GM19397 (cell line): Measurements from ENCODE around the gene EEPD1.
"Not testable (repeated sequence)": the region's sequence is repeated elsewhere in the genome, so short reads cannot be mapped to it uniquely, and the experiment has no call there.

Source experiments
- ATAC-seq: cut with Tn5 transposase; IDR thresholded peaks from one replicate; pipeline ENCODE4 v1.9.1; 2021; ENCODE audit warnings: mild to moderate bottlenecking, moderate library complexity; ENCODE audit not compliant: unreplicated experiment

Gene EEPD1

DNA sequence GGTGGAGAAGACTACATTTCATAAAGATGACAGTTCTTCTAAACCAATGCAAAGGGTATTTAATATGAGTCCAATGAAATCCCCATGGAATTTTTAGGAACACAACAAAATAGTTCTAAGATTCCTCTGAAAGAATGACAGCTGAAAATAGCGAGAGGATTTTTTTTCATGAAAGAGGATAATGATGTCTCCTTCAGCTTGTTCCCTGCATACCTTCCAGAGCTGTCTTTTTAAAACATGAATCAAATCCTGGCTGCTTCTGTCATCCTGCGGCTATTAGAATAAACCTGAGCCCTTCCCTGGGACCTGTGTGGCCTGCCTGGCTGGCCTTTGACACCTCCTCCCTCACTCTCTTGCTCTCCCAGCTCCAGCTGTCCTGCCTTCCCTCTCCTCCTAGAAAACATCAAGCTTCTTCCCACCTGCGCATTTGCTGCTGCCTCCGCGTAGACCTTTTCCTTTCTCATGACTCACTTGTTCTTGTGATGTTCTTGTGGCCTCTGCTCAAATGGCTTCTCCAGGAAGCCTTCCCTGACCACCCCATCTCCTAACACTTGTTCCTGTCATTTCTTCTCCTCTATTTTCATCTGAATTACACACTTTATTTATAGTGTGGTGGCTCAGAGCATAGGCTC is 57.4 kb downstream of the EEPD1 start:
- no peak for ATAC-seq

- ATAC-seq: no peak
Measured at GRCh38 chr7:36214608-36215456, 61.8 kb downstream of the EEPD1 start.

DNA sequence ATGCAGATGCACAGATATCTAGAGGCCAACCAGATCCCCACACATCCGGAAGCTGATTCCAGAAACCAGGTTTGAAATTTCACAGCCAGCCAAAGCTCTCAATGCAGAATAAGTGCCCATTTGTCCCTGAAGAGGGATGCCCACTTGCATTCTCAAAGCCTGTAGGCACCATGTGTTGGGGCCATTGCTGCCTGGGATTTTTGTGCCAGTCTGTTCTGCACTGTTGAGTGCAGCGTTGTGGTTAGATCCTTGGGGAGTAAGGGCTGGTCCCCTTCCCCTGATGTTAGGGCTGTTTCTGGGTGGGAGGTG is 62.4 kb downstream of the EEPD1 start:
- ATAC-seq: no peak

GRCh38 chr7:36216063-36216684 is 63.1 kb downstream of the EEPD1 start:
- ATAC-seq: no peak

- no peak for ATAC-seq
Measured at GRCh38 chr7:36217211-36217960, 64.3 kb downstream of the EEPD1 start.

DNA sequence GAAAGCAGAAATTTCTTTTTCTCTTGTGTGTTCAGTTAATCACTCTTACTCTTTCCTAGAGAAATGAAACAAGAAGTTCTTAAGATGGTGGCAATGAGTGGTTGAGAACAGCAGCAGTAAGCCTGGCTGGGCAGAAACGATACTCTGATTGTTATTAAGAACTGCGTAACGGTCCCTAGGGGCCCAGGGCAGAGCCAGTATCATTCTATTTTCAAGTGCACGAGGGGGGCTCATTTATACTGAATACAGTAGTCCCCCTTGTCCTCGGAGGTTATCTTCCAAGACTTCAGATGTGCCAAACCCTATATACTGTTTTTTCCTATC is 64.9 kb downstream of the EEPD1 start:
- no peak for ATAC-seq

DNA sequence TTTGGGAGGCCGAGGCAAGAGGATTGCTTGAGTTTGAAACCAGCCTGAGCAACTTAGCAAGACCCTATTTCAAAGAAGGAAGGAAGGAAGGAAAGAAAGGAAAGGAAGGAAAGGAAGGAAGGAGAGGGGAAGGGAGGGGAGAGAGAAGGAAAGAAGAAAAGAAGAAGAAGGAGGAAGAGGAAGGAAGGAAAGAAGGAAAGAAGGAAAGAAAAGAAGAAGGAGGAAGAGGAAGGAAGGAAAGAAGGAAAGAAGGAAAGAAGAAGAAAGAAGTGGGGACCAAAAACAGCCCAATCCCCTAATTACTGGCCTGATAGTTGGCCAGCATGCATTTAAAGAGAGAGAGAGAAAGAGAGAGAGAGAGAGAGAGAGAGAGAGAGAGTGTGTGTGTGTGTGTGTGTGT is 66.4 kb downstream of the EEPD1 start:
- no peak for ATAC-seq

DNA sequence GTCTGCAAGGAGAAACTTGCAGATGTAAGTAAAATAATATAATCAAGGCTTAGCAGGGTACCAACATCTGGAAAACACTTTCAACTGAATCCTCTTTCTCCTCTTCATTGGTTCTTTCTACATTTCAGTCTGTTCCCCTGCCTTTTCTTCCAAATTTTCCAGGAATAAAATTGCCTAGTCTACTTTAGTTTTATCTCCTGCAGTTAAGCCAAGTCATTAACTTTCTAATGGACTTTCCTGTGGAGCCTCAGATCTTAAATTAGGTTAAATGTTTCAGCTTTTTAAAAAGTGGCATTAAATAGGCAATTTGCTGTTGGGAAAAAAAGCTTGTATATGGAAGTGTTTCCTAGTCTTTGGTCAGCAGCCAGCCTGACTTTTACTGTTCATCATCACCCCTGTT is 70.8 kb downstream of the EEPD1 start:
- ATAC-seq: no peak

GRCh38 chr7:36224934-36225858 is 72.1 kb downstream of the EEPD1 start:
- ATAC-seq: no peak

- ATAC-seq: no peak
Measured at GRCh38 chr7:36226151-36226550, 73.1 kb downstream of the EEPD1 start.

DNA sequence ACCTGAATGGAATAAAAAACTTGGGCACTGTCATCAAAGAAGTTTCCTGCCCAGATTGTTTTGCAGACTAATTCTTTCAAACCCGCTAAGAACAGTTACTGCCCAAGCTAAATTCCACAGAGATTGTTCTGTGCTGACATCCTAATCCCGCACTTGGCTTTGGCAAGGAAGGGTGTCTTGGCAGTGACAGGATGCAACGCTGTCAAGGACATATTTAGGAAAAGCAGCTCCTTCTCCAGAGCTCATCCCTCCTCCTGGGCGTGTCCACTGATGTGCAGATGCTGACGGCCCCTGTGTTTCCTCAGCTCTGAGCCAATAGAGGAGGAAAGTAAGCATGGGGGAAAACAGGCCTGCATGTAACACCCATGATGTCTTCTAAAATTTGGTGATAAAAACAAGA is 74.2 kb downstream of the EEPD1 start:
- ATAC-seq: no peak

DNA sequence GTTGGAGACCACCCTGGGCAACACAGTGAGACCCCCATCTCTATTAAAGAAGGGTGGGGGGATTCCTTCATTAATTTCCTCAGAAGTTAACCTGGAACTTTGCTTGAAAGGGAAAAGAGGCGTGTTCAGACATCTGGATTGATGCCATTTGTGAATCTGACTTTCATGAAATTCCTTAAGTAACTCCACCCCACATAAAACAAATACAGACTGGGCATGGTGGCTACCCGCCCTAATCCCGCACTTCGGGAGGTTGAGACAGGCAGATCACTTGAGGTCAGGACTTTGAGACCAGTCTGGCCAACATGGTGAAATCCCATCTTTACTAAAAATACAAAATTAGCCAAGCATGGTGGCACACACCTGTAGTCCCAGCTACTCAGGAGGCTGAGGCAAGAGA is 75.0 kb downstream of the EEPD1 start:
- ATAC-seq: no peak

DNA sequence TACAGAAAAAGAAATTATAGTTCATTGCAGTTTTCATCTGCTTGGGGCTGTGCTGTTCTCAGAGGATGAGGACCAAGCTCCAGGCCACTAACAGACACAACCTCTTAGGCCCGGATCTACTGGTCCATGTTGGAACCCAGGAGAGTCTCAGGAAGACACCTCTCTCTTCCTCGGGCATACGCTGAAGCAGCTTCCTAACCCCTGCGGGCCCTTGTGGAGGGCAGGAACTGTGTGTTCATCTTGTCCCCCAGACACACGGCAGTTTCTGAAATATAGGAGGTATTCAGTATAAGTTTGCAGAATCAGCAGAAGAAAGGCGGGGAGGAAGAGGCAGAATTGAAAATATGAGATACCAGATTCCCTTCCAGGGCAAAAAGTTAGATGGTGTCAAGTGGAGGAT is 78.4 kb downstream of the EEPD1 start:
- no peak for ATAC-seq

DNA sequence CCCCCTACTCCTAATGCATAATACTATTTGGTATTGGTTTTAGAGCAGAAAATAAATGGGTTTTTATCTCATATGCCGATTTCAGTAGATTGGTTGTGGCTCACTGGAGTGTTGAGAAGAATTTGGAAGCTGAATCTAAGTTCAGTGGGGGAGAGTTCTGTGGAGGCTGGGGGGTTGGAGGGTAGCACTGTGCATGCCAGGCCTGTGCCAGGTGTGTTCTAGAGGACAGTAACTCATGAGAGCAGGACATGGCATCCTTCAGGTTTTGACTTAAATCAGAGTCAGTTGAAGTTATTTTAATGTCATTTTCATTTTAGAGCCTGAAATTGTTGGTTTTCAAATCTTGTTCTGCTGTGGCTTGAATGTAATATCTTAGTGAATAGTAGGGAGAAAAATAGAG is 79.5 kb downstream of the EEPD1 start:
- ATAC-seq: no peak

DNA sequence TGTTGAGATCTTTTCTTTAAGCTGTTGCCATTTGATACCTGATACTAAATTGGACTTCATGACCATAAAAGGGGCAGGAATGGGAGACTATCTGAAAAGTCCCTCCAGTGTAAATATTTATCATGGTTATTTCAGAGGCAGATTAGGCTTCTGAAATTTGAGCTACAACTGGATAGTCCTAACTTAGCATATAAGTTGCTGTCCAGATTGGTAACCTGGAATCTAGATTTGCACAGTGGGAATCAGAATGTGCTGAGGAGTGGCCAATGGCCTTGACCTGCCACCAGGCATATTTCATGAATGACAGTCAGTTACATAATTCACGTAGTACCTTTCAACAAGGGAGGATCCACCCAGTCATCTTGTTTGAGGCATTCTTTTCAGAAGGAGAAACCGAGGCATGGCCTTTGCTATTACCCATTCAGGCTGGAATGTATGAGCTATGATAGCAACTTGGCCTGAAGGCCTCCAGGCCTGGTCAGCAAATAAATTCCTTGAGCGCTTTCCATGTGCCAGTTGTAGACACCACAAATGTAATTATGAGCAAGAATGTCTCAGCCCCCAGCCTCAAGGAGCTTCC is 80.0 kb downstream of the EEPD1 start:
- ATAC-seq: no peak

GRCh38 chr7:36236073-36236472 is 83.0 kb downstream of the EEPD1 start:
- no peak for ATAC-seq

DNA sequence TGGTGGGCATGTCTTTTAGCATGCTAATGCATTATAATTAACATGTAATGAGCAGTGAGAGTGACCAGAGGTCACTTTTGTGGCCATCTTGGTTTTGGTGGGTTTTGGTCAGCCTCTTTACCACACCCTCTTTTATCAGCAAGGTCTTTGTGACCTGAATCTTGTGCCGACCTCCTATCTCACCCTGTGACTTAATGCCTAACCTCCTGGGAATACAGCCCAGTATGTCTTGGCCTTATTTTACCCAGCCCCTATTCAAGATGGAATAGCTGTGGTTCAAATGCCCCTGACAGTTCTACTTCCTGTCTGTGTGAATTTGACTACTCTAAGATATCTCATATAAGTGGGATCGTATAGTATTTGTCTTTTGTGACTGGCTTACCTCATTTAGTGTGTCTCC is 85.1 kb downstream of the EEPD1 start:
- no peak for ATAC-seq

DNA sequence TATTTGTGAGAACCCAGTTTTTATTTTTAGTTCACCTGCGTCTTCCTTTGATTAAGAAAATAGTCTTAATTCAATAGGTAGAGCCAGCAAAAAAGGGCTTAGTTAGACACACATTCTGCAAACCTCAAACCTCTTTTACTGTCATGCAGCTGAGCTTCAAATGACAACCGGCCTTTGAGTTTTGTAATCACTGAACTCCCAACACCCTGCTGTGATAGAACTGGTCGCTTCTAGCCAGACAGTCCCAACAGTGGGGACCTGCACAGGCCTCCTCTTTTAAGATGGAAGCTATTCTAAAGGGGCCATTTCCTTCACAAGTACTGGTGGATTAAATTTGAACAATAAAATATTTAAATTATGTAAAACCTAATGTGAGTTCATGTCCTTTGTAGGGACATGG is 90.3 kb downstream of the EEPD1 start:
- not testable (repeated sequence) for ATAC-seq

DNA sequence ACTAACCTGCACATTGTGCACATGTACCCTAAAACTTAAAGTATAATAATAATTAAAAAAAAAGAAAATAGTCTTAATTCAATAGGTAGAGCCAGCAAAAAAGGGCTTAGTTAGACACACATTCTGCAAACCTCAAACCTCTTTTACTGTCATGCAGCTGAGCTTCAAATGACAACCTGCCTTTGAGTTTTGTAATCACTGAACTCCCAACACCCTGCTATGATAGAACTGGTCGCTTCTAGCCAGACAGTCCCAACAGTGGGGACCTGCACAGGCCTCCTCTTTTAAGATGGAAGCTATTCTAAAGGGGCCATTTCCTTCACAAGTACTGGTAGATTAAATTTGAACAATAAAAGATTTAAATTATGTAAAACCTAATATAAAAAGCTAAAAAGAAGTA is 90.9 kb downstream of the EEPD1 start:
- not testable (repeated sequence) for ATAC-seq

DNA sequence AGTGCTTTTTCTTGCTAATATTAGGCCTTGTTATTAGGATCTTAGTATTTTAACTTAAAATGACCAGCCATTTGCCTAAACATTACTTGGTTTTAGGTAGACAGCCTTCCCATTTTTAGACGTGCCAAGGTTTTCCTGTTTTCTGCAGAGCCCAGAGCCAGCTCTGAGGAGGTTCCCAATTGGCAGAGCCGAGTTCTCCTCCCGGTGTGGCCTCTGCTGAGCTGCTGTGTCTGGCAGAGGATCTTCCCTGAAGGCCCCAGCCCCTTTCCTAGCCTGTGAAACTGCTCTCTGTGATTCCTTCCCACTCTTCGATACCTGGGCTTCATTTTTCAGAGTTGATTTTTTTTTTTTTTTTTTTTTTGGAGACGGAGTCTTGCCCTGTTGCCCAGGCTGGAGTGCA is 91.4 kb downstream of the EEPD1 start:
- ATAC-seq: no peak
